Progenitor cell of endocrine pancreas (in vitro differentiated cells): ENCODE results near the gene CEBPZOS. TPM values are rescaled to one million over a fixed set of nuclear protein-coding genes. Genes with fewer than 3 reads are reported as not detected.
A peak's percentile ranks its signal among the peaks of the same experiment; 100 is the strongest.

ENCODE experiments used
- DNase-seq: peaks from one replicate; pipeline ENCODE4 v3.0.0; 2021; ENCODE audit warnings: low spot score; ENCODE audit not compliant: unreplicated experiment
- H3K27ac Mint-ChIP-seq: 2 replicates; pipeline ENCODE4 v1.8.0; 2021; ENCODE audit warnings: mild to moderate bottlenecking, moderate library complexity, mixed read lengths
- H3K27me3 Mint-ChIP-seq: 2 replicates; pipeline ENCODE4 v1.8.0; 2021; ENCODE audit warnings: mixed read lengths
- H3K36me3 Mint-ChIP-seq: 2 replicates; pipeline ENCODE4 v1.8.0; 2022; ENCODE audit warnings: mixed read lengths; ENCODE audit not compliant: insufficient read depth
- H3K4me1 Mint-ChIP-seq: 2 replicates; pipeline ENCODE4 v1.8.0; 2021; ENCODE audit warnings: low read depth, mixed read lengths
- H3K4me3 Mint-ChIP-seq: 2 replicates; pipeline ENCODE4 v1.8.0; 2021; ENCODE audit warnings: low read depth, mild to moderate bottlenecking, moderate library complexity, mixed read lengths
- H3K9me3 Mint-ChIP-seq: 2 replicates; pipeline ENCODE4 v1.8.0; 2021; ENCODE audit warnings: low read depth, mixed read lengths
- total RNA-seq: library from RNA; stranded (reverse); gene quantifications from 2 replicates; pipeline ENCODE4 v1.2.1, GENCODE V29; 2021
- TF ChIP-seq, protein P1 (sequence below): fragments of 200-600 bp; sonication (generic); IDR thresholded peaks from one replicate; pipeline ENCODE4 v1.5.0; 2021; ENCODE audit warnings: antibody characterized with exemption, mild to moderate bottlenecking; ENCODE audit not compliant: unreplicated experiment

The CEBPZOS gene
- total RNA-seq, 1 donor from 2014 or later, result 0.84 TPM

DNA sequence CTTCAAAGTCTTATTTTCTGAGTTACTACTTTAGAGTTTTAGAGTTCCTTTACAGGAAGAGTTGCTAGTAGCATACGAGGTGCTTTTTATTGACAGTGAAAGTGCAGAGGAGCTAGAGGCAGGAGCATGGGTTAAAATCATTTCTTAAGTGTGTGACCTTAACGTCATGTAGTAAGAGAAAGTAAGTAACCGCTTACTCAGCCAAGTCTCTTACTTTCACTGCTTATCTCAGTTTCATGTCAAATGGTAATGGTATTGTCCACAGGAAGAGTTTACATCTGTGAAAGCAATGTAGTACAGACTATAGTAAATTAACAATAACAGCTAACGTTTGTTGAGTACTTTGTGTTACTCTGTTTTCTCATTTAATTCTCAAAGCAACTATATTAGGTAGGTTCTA, 47.7 kb downstream of the CEBPZOS start:
- no peaks in the 10 kb centered on the region for H3K4me1 Mint-ChIP-seq
- H3K36me3 Mint-ChIP-seq, result peaks cover 27% of the 10 kb centered on the region
- no peak for DNase-seq
- peaks cover 5% of the 10 kb centered on the region for H3K9me3 Mint-ChIP-seq
- H3K4me3 Mint-ChIP-seq, result no peak overlapping the region
- H3K27me3 Mint-ChIP-seq, result no peaks in the 10 kb centered on the region
- no peak overlapping the region for H3K27ac Mint-ChIP-seq
- TF ChIP-seq, protein P1, sequence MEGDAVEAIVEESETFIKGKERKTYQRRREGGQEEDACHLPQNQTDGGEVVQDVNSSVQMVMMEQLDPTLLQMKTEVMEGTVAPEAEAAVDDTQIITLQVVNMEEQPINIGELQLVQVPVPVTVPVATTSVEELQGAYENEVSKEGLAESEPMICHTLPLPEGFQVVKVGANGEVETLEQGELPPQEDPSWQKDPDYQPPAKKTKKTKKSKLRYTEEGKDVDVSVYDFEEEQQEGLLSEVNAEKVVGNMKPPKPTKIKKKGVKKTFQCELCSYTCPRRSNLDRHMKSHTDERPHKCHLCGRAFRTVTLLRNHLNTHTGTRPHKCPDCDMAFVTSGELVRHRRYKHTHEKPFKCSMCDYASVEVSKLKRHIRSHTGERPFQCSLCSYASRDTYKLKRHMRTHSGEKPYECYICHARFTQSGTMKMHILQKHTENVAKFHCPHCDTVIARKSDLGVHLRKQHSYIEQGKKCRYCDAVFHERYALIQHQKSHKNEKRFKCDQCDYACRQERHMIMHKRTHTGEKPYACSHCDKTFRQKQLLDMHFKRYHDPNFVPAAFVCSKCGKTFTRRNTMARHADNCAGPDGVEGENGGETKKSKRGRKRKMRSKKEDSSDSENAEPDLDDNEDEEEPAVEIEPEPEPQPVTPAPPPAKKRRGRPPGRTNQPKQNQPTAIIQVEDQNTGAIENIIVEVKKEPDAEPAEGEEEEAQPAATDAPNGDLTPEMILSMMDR, result no peak

DNA sequence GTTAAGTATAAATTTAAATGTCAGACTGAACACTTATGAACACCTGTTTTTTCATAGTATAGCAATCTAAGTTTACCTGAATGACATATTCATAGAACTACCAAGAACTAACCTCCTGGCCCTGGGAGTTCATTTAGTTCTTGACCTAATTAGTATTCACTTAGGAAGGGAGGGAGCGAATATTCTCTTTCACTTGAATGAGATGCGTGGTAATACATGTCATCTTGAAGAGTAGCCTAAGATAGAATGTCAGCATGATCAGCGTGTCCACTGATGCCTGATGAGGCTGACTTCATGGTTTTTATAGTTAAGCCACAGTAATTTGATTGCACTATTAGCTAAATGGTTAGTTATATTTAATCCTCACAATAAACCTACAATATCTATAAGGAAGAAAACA, 48.5 kb downstream of the CEBPZOS start:
- peaks cover 28% of the 10 kb centered on the region for H3K36me3 Mint-ChIP-seq
- H3K4me1 Mint-ChIP-seq, result no peaks in the 10 kb centered on the region
- H3K27ac Mint-ChIP-seq, result no peak overlapping the region
- TF ChIP-seq, protein P1, result no peak
- peaks cover 5% of the 10 kb centered on the region for H3K9me3 Mint-ChIP-seq
- no peak overlapping the region for H3K4me3 Mint-ChIP-seq
- H3K27me3 Mint-ChIP-seq, result no peaks in the 10 kb centered on the region
- no peak for DNase-seq

DNA sequence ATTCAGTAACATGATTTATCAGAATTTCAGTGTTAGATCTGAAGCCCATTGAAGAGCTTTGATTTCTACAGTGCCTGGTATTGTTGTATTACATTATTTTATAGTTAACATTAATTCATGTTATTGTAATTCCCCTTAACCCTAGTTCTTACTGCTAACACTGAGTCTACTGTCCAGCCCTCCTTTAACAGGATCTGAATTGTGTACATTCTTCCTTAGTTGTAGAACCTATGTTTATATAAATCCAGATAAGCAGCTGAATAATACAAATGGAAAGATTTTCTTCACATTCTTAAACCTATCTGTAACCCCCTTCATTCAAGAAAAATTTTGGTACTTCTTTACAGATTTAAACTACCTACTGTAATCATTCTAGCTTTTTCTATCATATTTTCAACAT, 49.9 kb downstream of the CEBPZOS start:
- no peak overlapping the region for H3K27ac Mint-ChIP-seq
- no peak for DNase-seq
- H3K9me3 Mint-ChIP-seq, result peaks cover 5% of the 10 kb centered on the region
- H3K4me3 Mint-ChIP-seq, result no peak overlapping the region
- H3K27me3 Mint-ChIP-seq, result no peaks in the 10 kb centered on the region
- H3K4me1 Mint-ChIP-seq, result no peaks in the 10 kb centered on the region
- TF ChIP-seq, protein P1, result no peak
- H3K36me3 Mint-ChIP-seq, result peaks cover 30% of the 10 kb centered on the region

DNA sequence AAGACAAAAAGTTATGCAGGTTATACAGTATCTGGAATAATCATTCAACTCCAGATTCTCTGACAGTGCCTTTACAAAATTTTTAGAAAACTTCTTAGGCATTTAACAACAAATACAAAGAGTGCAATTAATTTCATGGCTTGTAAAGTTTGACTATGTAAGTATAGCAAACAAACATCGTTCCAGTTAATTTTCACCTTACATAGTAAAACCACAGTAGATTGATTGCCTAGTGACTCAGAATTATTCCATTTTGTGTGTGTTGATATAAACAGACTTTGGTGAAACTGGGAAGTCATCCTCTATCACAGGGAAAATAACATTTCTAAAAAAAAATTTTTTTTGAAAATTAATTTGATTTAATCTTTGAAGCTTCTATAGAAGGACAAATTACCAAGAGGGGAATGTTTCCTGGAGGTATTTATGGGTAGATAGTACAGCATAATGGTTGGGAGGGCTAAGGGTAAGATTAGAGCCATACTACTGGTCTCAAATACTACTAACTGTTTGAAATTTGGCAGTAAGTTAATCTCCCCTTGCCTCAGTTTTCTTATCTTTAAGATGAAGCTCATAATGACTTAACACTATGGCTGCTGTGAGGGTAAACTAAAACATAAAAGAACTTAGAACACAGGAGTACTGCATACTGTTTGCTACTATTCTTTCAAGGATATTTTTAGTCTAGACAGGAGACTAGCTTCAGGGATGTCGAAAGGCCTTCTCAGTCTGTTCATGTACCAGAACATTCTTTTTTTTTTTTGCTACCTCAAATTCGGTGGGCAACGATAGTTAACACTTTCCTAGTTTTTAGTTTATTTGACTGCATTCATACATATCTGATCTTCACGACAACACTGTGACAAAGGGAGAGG, 54.8 kb downstream of the CEBPZOS start:
- Mint-ChIP-seq H3K27ac (peak overlapping the region; percentile 51), H3K4me1 (no peaks in the 10 kb centered on the region), H3K36me3 (peaks cover 25% of the 10 kb centered on the region), H3K9me3 (no peaks in the 10 kb centered on the region), H3K4me3 (no peak overlapping the region), H3K27me3 (no peaks in the 10 kb centered on the region)
- TF ChIP-seq, protein P1, result no peak
- DNase-seq, result no peak

Other genes with a start within 250 kb of the CEBPZOS start
- 17.6 and 19.9 TPM in 2 replicates for gene STRN, start 230.0 kb upstream of the CEBPZOS start, total RNA-seq
- gene HEATR5B, start 112.1 kb upstream of the CEBPZOS start, total RNA-seq, result 22.0 and 22.2 TPM in 2 replicates
- 4.3 and 4.4 TPM in 2 replicates for gene GPATCH11, start 112.0 kb upstream of the CEBPZOS start, total RNA-seq
- 34.7 and 36.5 TPM in 2 replicates for gene EIF2AK2, start 39.5 kb upstream of the CEBPZOS start, total RNA-seq
- not detected in 2 replicates for gene SULT6B1, start 7.8 kb upstream of the CEBPZOS start, total RNA-seq
- 48.4 and 49.0 TPM in 2 replicates for gene CEBPZ, start 35.1 kb downstream of the CEBPZOS start, total RNA-seq
- 27.6 and 36.2 TPM in 2 replicates for gene NDUFAF7, start 35.2 kb downstream of the CEBPZOS start, total RNA-seq
- 56.6 and 56.7 TPM in 2 replicates for gene PRKD3, start 128.3 kb downstream of the CEBPZOS start, total RNA-seq
- 2.7 TPM in 2 replicates for gene QPCT, start 148.1 kb downstream of the CEBPZOS start, total RNA-seq